Measurements from ENCODE around the gene FKTN.

Gene FKTN

DNA sequence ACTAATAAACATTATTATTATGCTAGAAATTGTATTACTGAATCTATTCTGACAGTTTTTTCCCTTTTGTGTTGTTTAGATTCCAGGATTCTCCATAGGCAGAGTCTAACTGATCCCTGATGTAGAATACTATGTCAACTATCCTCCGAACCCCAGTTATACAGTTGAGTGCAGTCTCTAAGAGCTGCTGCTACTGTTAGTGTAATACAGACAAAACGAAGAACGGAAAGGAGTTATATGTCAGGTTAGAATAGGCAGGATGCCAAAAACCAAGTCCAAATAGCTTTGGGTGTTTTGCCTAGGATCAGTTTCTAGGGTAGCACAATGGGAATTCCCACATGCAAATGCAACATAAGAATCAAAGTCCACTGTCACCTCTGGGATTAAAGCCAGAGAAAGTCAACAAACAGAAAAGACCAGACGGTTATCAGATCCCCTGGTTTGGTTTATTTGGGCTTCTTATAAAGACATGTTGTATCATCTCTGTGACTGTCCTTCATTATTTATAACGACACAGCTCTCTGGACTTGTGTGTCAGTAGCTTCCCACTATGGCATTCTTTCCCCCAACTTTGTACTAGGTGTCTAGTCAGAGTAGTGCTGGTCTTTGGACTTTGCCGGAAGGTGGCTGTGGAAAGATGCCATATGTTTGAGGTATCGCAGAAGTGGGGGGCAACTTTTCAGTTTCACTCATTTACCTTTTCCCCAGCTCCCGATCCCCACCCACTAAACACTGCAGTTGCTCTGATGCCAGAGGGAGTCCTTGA is 121.5 kb downstream of the FKTN start:
- DNase-seq = no peak

DNA sequence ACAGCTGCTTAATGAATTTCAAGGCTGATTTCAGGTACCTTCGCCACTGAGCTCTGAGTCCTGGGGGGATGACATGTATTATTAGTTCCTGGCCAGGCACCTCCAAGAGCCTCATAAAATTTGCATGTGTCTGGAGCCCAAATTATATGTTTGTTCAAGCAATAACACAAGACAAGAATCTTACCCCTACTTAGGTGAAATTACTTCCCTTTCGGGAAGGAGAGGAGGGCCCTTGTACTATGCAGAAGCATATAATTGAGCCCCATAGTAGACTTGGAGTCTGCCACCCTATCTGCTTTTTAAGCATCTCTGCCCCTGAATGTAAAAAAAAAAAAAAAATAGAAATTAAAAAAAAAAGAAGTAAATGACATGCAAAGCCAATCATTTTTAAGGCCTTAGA is 123.4 kb downstream of the FKTN start:
- no peak for DNase-seq

DNA sequence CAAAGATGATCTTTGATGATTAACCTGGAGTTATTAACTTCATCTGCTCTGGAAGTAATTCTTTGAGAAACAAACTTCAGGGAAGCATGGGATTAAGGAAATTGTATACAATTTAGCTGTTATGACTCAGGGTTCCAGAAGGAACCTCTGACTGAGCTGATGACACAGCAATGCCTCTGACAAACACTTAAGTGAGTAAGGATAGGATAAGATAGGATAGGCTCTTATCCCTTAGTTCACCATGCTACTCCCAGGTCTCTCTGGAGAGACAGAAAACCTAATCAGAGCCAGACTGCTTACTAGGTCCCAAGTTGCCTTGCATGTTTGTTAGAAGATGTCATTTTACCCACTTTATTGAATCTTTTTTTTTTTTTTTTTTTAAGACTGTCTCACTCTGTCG is 123.8 kb downstream of the FKTN start:
- DNase-seq = peak; percentile 58

DNA sequence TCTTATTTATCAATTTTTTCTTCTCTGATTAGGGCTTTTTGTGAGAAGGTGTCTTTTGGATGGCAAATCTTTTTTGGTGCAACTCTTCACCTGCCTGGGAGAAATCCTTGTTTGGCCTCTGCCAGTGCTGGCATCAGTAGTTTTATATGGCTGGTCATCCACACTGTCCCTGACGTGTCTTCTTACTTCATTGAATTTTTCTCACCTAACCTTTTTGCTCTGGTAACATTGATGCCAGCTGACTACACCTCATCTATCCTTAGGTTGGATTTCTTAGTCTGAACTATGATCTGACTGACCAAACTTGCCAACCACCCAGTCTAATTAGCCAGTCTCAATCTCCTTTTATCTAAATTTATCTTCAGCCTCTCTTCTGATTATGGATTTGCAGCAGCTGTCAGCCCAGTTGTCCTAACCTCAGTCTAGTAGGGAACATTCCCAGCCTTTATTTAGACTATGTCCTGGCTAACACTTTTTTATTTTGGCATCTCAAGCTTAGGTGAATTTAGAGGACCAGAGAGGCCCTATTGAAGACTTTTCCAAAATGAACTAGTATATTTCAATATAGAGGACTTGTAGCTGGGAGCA is 125.9 kb downstream of the FKTN start:
- DNase-seq = no peak

DNA sequence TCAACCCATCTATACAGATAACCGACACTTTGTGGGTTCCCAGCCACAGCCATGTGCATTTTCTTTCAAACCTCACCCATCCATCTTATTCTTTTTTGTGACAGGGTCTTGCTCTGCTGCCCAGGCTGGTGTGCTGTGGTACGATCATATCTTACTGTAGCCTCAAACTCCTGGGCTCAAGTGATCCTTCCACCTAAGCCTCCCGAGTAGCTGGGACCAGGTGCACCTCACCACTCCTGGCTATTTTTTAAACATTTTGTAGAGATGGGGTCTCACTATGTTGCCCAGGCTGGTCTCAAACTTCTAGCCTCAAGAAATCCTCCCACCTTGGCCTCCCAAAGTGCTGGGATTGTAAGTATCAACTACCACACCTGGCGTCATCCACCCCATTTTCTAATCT is 129.0 kb downstream of the FKTN start:
- no peak for DNase-seq

Measured in fibroblast of skin of back (primary cell).